SK-N-SH treated with all-trans-retinoic acid at 6 μM for 48 hours (cell line): ENCODE data around the gene KIAA0513.

Experiments
- ESRRG ChIP-seq: fragments of 250-450 bp; sonication (Bioruptor Pico); IDR thresholded peaks from 2 replicates; pipeline ENCODE4 v1.6.1; 2021; ENCODE audit warnings: mild to moderate bottlenecking
- SNAI2 ChIP-seq: fragments of 250-450 bp; sonication (Bioruptor Pico); IDR thresholded peaks from 2 replicates; pipeline ENCODE4 v1.5.0; 2020; ENCODE audit warnings: mild to moderate bottlenecking, moderate library complexity
- ZFP30 ChIP-seq: fragments of 450-650 bp; formaldehyde crosslinking; IDR thresholded peaks from 2 replicates; pipeline ENCODE4 v1.5.0; 2022; ENCODE audit warnings: mild to moderate bottlenecking, moderate library complexity

- TF ChIP-seq ESRRG (CRISPR knock-in tag) (no peak), ZFP30 (CRISPR knock-in tag) (no peak), SNAI2 (CRISPR knock-in tag) (no peak)
Observed at GRCh38 chr16:85112364-85112763, 84.8 kb downstream of the KIAA0513 start, which contains the start of gene CIBAR2.
